Activated naive CD8-positive, alpha-beta T cell treated with anti-CD3 and anti-CD28 coated beads, Interleukin-2, amount 10 ng/mL, durations not matched to agents 7 days and 5 days (primary cell): ENCODE measurements around the gene STYXL1. TPM values are rescaled to one million over a fixed set of nuclear protein-coding genes. Genes with fewer than 3 reads are reported as not detected.

Experiments
- ATAC-seq: fragments of 150-1000 bp; cut with Tn5 transposase; one replicate; pipeline ENCODE4 v1.10.0; 2021; ENCODE audit warnings: low read depth, moderate library complexity
- POLR2A ChIA-PET: fragments of 350-600 bp; sonication (Branson Sonifier 250); formaldehyde crosslinking; loops from one replicate; lab custom pipeline; 2021; ENCODE audit warnings: antibody characterized with exemption; lab: Charles Lee
- DNase-seq: peaks from one replicate; pipeline ENCODE4 v3.0.0; 2021
- H3K27ac Mint-ChIP-seq: one replicate; pipeline ENCODE4 v1.8.0; 2022; ENCODE audit warnings: mild to moderate bottlenecking, mixed read lengths
- H3K27me3 Mint-ChIP-seq: one replicate; pipeline ENCODE4 v1.8.0; 2022; ENCODE audit warnings: mild to moderate bottlenecking, moderate library complexity, mixed read lengths
- H3K36me3 Mint-ChIP-seq: one replicate; pipeline ENCODE4 v1.8.0; 2021; ENCODE audit warnings: mild to moderate bottlenecking, mixed read lengths
- H3K4me1 Mint-ChIP-seq: one replicate; pipeline ENCODE4 v1.8.0; 2021; ENCODE audit warnings: mixed read lengths
- H3K4me3 Mint-ChIP-seq: one replicate; pipeline ENCODE4 v1.8.0; 2022; ENCODE audit warnings: mild to moderate bottlenecking, moderate library complexity, mixed read lengths
- H3K9me3 Mint-ChIP-seq: one replicate; pipeline ENCODE4 v1.8.0; 2021; ENCODE audit warnings: mixed read lengths
- total RNA-seq, 2 experiments: library from RNA; stranded (reverse); gene quantifications; one replicate each; pipeline ENCODE4 v1.2.3, GENCODE V29; 2021

Gene STYXL1
- total RNA-seq, 2 experiments from 2014 or later, result 28.7 to 30.3 TPM

GRCh38 chr7:75967487-75967997, 80.3 kb downstream of the STYXL1 start:
- POLR2A ChIA-PET, result no interaction called here
- Mint-ChIP-seq H3K4me1 (peaks cover 12% of the 10 kb centered on the region), H3K27me3 (no peaks in the 10 kb centered on the region), H3K36me3 (peaks cover 8% of the 10 kb centered on the region), H3K4me3 (no peak overlapping the region), H3K9me3 (no peaks in the 10 kb centered on the region), H3K27ac (no peak overlapping the region)
- no peak for ATAC-seq
- DNase-seq, result no peak

DNA sequence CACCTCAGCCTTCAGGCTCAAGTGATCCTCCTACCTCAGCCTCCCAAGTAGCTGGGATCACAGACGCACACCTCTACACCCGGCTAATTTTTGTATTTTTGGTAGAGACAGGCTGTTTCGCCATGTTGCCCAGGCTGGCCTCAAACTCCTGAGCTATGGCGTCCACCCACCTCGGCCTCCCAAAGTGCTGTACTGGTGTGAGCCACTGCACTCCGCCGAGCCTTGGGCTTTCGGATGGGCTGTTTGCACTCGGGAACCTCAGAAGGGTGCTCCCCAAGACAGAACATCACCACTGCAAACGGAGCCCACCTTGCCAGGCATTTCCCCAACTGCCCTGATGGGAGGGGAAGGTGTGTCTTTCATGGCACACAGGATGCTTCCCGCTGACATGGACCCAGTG, 80.7 kb downstream of the STYXL1 start:
- H3K27me3 Mint-ChIP-seq, result no peaks in the 10 kb centered on the region
- H3K9me3 Mint-ChIP-seq, result no peaks in the 10 kb centered on the region
- ATAC-seq, result no peak
- DNase-seq, result no peak
- H3K4me3 Mint-ChIP-seq, result no peak overlapping the region
- peaks cover 6% of the 10 kb centered on the region for H3K36me3 Mint-ChIP-seq
- H3K27ac Mint-ChIP-seq, result no peak overlapping the region
- H3K4me1 Mint-ChIP-seq, result peaks cover 10% of the 10 kb centered on the region
- POLR2A ChIA-PET, result no interaction called here

DNA sequence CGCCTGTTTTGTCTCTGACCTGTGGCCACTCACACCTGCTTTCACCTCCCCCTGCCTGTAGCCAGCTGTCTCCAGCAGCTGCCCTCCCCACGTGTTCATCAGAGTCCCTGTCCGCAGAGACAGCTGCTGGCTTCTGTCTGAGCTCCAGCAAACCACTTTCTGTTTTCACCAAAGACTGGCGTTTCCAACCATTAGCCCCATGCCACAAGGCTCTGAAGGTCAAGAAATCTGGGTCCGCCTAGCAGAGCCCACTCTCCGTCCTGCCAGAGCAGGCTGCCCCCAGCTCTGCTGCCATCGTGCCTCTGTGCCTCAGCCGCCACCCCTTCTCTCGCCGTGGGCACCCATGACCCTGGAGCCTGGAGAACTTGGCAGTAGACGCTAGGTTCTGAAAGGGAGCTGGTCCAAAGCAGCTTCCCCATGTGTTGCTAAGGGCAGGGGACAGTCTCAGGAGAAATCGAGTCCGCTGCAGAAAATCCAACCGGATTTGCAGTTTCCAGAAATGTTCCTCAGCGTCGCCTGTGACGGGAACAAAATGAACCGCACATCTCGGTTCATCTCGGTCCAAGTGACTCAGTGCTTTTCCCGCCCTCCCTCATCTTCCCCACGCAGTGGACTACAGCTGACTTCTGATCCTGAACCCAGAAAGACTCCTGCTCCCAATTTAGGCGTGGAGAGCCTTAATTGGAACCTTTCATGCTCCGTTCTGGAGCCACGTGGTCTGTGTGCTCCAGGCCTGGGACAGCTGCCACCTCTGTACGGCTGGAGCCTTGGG, 81.4 kb downstream of the STYXL1 start:
- H3K4me1 Mint-ChIP-seq, result peaks cover 4% of the 10 kb centered on the region
- peaks cover 3% of the 10 kb centered on the region for H3K36me3 Mint-ChIP-seq
- no peak overlapping the region for H3K4me3 Mint-ChIP-seq
- H3K27me3 Mint-ChIP-seq, result no peaks in the 10 kb centered on the region
- DNase-seq (no peak), ATAC-seq (no peak)
- H3K9me3 Mint-ChIP-seq, result no peaks in the 10 kb centered on the region
- POLR2A ChIA-PET, result no interaction called here
- H3K27ac Mint-ChIP-seq, result no peak overlapping the region

GRCh38 chr7:75965617-75966016, 82.2 kb downstream of the STYXL1 start:
- peaks cover 3% of the 10 kb centered on the region for H3K36me3 Mint-ChIP-seq
- no peaks in the 10 kb centered on the region for H3K9me3 Mint-ChIP-seq
- no peaks in the 10 kb centered on the region for H3K27me3 Mint-ChIP-seq
- H3K4me3 Mint-ChIP-seq, result no peak overlapping the region
- H3K27ac Mint-ChIP-seq, result no peak overlapping the region
- H3K4me1 Mint-ChIP-seq, result peaks cover 4% of the 10 kb centered on the region
- DNase-seq, result no peak
- POLR2A ChIA-PET, result no interaction called here
- ATAC-seq, result no peak

DNA sequence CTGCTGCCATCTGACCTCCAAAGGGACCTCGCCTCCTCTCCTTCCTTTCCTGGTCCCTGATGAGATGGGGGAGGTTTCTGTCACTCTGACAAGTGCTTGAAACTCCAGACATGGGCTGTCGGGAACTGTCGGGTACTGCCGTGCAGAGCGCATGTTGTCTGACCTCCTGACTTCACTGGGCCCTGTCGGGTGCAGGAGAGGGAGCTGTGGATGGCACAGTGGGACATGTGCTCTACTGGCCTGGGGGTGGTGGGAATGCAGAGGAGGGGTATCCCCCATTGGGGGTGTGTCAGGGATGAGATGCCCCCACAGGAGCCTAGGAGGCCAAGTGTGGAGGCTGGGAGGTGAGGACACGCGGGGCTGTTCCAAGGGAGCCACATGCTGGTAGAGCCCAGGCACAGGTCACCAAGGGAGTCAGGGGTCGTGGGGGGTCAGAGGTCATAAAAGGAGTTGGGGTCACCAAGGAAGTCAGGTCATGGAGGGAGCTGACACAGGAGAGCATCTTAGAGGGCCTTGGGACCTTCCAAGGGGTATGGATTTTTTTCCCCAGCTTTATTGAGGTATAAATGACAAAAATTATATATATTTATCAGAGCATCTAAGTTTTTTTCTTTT, 84.3 kb downstream of the STYXL1 start:
- POLR2A ChIA-PET, result no interaction called here
- no peak for ATAC-seq
- peaks cover 3% of the 10 kb centered on the region for H3K36me3 Mint-ChIP-seq
- H3K4me1 Mint-ChIP-seq, result peaks cover 4% of the 10 kb centered on the region
- no peak for DNase-seq
- H3K9me3 Mint-ChIP-seq, result no peaks in the 10 kb centered on the region
- H3K4me3 Mint-ChIP-seq, result no peak overlapping the region
- H3K27ac Mint-ChIP-seq, result no peak overlapping the region
- H3K27me3 Mint-ChIP-seq, result no peaks in the 10 kb centered on the region

DNA sequence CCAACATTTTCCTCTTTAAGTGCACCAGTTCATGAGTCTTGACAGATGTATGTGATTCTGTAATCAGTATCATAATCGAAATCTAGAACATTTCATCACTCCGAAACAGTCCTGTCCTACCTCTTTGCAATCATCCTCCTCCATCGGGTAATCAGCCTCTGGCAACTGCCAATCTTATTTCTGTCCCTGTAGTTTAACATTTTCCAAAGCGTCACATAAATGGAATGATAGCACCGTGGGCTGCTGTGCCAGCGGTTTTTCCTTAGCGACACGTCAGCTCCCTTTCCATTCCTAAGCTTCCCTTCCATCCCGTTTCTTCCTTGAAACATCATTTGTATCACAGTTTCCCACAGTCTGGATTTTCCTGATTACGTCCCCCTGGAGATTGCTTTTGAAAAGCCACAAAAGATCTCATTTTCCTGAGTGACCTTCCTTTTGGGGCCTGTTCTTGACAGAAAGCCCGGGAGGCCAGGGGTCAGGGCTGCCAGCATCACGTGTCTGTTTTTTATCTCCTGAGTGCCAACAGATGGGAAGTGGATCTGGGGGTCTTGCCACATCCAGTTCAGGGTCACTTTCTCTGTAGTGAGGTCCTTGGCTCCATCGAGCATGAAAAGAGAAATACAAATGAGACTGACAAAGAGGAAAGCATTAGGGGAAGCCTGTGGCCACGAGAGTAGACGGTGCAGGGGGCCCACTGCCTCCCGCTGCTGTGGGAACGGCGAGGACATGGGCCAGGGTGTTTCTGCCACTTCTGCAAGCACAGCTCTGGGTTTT, 85.0 kb downstream of the STYXL1 start:
- Mint-ChIP-seq H3K27ac (no peak overlapping the region), H3K36me3 (peaks cover 4% of the 10 kb centered on the region), H3K9me3 (no peaks in the 10 kb centered on the region), H3K27me3 (no peaks in the 10 kb centered on the region), H3K4me3 (no peak overlapping the region), H3K4me1 (peaks cover 4% of the 10 kb centered on the region)
- POLR2A ChIA-PET, result no interaction called here
- no peak for DNase-seq
- no peak for ATAC-seq

DNA sequence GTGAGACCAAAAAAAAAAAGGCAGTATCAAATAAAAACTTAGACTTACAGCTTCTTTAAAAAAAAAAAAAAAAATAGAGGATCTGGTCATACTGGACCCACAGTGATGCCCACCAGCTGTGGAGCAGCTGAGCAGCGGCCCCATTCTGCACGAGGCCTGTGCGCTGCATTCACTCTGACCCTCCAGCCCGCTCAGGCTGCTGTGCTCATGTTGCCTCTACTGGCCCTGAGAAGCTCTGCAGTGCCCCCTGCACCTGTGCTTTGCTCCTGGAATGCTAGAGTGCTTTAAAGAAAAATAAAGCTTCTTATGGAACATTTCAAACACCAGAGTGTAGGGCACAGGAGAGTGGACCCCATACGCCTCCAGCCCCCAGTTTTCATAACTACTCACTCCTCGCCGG, 86.6 kb downstream of the STYXL1 start:
- ATAC-seq, result no peak
- Mint-ChIP-seq H3K36me3 (peaks cover 3% of the 10 kb centered on the region), H3K9me3 (no peaks in the 10 kb centered on the region), H3K27ac (no peak overlapping the region), H3K4me1 (peaks cover 4% of the 10 kb centered on the region), H3K27me3 (no peaks in the 10 kb centered on the region), H3K4me3 (no peak overlapping the region)
- DNase-seq, result no peak
- POLR2A ChIA-PET, result no interaction called here

DNA sequence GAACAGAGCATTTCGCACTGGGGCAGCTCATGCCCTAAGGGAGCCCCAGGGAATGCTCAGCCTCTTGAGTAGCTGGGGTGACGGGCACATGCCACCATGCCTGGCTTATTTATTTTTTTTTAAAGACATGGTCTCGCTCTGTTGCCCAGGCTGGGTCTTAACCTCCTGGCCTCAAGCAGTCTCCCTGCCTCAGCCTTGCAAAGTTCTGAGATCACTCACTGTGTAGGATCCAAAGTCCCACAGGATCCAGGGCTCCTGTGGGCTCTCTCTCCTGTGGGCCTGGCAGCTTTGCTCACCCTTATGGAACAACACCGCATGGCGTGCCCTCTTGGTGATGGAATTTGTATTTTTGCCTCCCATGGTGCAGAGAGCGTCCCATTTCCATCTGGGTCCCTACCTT, 87.4 kb downstream of the STYXL1 start:
- peaks cover 4% of the 10 kb centered on the region for H3K4me1 Mint-ChIP-seq
- no peaks in the 10 kb centered on the region for H3K9me3 Mint-ChIP-seq
- H3K27ac Mint-ChIP-seq, result no peak overlapping the region
- POLR2A ChIA-PET, result no interaction called here
- H3K36me3 Mint-ChIP-seq, result peaks cover 1% of the 10 kb centered on the region
- ATAC-seq (no peak), DNase-seq (no peak)
- no peak overlapping the region for H3K4me3 Mint-ChIP-seq
- H3K27me3 Mint-ChIP-seq, result no peaks in the 10 kb centered on the region

- Mint-ChIP-seq H3K9me3 (no peaks in the 10 kb centered on the region), H3K27me3 (no peaks in the 10 kb centered on the region), H3K4me3 (no peak overlapping the region), H3K4me1 (peaks cover 4% of the 10 kb centered on the region), H3K27ac (no peak overlapping the region), H3K36me3 (peaks cover 1% of the 10 kb centered on the region)
- POLR2A ChIA-PET, result no interaction called here
- no peak for DNase-seq
- ATAC-seq, result no peak
Measured at GRCh38 chr7:75958802-75959543, 88.8 kb downstream of the STYXL1 start.

GRCh38 chr7:75957021-75957736, 90.6 kb downstream of the STYXL1 start:
- Mint-ChIP-seq H3K4me1 (no peaks in the 10 kb centered on the region), H3K9me3 (no peaks in the 10 kb centered on the region), H3K27ac (no peak overlapping the region), H3K4me3 (no peak overlapping the region), H3K27me3 (no peaks in the 10 kb centered on the region), H3K36me3 (peaks cover 1% of the 10 kb centered on the region)
- ATAC-seq, result no peak
- no peak for DNase-seq
- POLR2A ChIA-PET, result no interaction called here

DNA sequence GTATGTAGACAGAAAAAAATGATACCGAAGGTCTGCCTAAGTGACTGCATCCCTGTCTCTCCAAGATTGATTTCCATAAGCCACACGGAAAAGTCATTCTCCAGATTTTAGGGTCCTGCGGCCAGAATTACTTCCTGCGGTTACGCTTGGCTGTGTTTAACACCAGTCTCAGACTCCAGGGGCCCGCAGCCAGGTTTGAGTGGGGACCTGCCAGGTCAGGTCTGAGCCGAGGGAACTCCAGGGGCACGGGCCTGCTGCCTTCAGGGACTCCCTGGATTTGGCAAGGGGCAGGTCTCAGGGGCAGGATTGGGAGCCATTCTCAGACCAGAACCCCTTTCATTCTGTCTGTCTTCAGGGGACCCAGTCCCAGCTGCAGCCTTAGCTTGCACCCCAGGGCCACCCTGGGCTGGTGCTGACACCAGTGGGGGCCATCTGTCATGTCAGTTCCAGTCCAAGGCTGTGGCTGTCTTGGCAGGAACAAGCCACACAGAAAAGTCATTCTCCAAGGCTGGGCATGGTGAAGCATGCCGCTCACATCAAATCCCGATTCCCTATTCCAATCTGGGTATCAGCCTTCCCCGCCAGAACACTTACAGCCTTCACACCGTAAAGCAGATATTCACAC, 92.4 kb downstream of the STYXL1 start:
- no peaks in the 10 kb centered on the region for H3K4me1 Mint-ChIP-seq
- ATAC-seq, result no peak
- H3K36me3 Mint-ChIP-seq, result peaks cover 1% of the 10 kb centered on the region
- no peak overlapping the region for H3K4me3 Mint-ChIP-seq
- no peaks in the 10 kb centered on the region for H3K9me3 Mint-ChIP-seq
- DNase-seq, result no peak
- no peaks in the 10 kb centered on the region for H3K27me3 Mint-ChIP-seq
- no peak overlapping the region for H3K27ac Mint-ChIP-seq
- POLR2A ChIA-PET, result no interaction called here

DNA sequence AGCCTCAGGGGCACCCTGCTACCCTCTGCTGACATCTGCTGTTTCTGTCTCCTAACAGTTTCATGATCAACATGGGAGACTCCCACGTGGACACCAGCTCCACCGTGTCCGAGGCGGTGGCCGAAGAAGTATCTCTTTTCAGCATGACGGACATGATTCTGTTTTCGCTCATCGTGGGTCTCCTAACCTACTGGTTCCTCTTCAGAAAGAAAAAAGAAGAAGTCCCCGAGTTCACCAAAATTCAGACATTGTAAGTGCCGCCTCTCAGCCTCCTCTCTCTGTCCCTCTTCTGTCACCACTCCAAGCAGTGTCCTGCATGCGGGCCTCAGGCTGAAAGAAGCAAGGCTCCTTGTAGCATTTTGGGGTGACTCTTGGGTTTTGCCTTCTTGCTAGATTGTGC, 93.9 kb downstream of the STYXL1 start:
- Mint-ChIP-seq H3K27ac (no peak overlapping the region), H3K4me1 (no peaks in the 10 kb centered on the region), H3K4me3 (no peak overlapping the region), H3K9me3 (no peaks in the 10 kb centered on the region), H3K36me3 (peaks cover 1% of the 10 kb centered on the region), H3K27me3 (no peaks in the 10 kb centered on the region)
- DNase-seq, result no peak
- POLR2A ChIA-PET, result no interaction called here
- no peak for ATAC-seq
